GM23338 (cell line): ENCODE measurements around the gene RIPK4. TPM values are rescaled to one million over a fixed set of nuclear protein-coding genes. Genes with fewer than 3 reads are reported as not detected.

Source experiments
- ATAC-seq: fragments of 200-7000 bp; cut with Tn5 transposase; 3 replicates; pipeline ENCODE4 v1.9.1; 2020
- DNase-seq: peaks from one replicate; pipeline ENCODE4 v3.0.0-alpha.2; 2015; ENCODE audit warnings: low spot score
- H2AFZ ChIP-seq: fragments of 200-600 bp; sonication (generic); 2 replicates; pipeline ENCODE4 v1.8.0; 2016; ENCODE audit warnings: antibody characterized with exemption, mild to moderate bottlenecking, moderate library complexity
- H3F3A ChIP-seq: fragments of 200-600 bp; sonication (generic); replicated peaks from 2 replicates; pipeline ENCODE4 v1.8.0; 2017; ENCODE audit warnings: antibody characterized with exemption, mixed run types, low read depth
- H3K27ac ChIP-seq: fragments of 200-600 bp; sonication (generic); 2 replicates; pipeline ENCODE4 v1.6.1; 2016; ENCODE audit warnings: low read depth
- H3K27me3 ChIP-seq: fragments of 200-600 bp; sonication (generic); 2 replicates; pipeline ENCODE4 v1.8.0; 2016; ENCODE audit warnings: mild to moderate bottlenecking, mixed run types, moderate library complexity; ENCODE audit not compliant: insufficient read depth
- H3K36me3 ChIP-seq: fragments of 200-600 bp; sonication (generic); 2 replicates; pipeline ENCODE4 v1.8.0; 2016; ENCODE audit warnings: mild to moderate bottlenecking; ENCODE audit not compliant: insufficient read depth
- H3K4me1 ChIP-seq: fragments of 200-600 bp; sonication (generic); 2 replicates; pipeline ENCODE4 v1.8.0; 2016; ENCODE audit warnings: mild to moderate bottlenecking, moderate library complexity; ENCODE audit not compliant: insufficient read depth
- H3K4me2 ChIP-seq: fragments of 200-600 bp; sonication (generic); 2 replicates; pipeline ENCODE4 v1.7.1; 2017; ENCODE audit warnings: mixed run types
- H3K4me3 ChIP-seq: fragments of 200-600 bp; sonication (generic); 2 replicates; pipeline ENCODE4 v1.6.1; 2016; ENCODE audit warnings: mixed run types
- H3K79me2 ChIP-seq: fragments of 200-600 bp; sonication (generic); replicated peaks from 2 replicates; pipeline ENCODE4 v1.8.0; 2017; ENCODE audit warnings: mild to moderate bottlenecking; ENCODE audit not compliant: insufficient read depth
- H3K9me2 ChIP-seq: fragments of 200-600 bp; sonication (generic); 2 replicates; pipeline ENCODE4 v1.8.0; 2017; ENCODE audit not compliant: insufficient read depth
- H4K20me1 ChIP-seq: fragments of 200-600 bp; sonication (generic); replicated peaks from 2 replicates; pipeline ENCODE4 v1.8.0; 2017; ENCODE audit warnings: mild to moderate bottlenecking; ENCODE audit not compliant: insufficient read depth
- H3K27ac Mint-ChIP-seq: 2 replicates; pipeline ENCODE4 v1.8.0; 2020; ENCODE audit warnings: inconsistent platforms, mild to moderate bottlenecking, moderate library complexity, mixed read lengths
- H3K27me3 Mint-ChIP-seq: 3 replicates; pipeline ENCODE4 v1.8.0; 2022; ENCODE audit warnings: low read depth, mild to moderate bottlenecking, moderate library complexity, mixed read lengths, inconsistent platforms; ENCODE audit not compliant: insufficient read depth, poor library complexity
- H3K36me3 Mint-ChIP-seq: 3 replicates; pipeline ENCODE4 v1.8.0; 2021; ENCODE audit warnings: low read depth, mild to moderate bottlenecking, inconsistent platforms, moderate library complexity, mixed read lengths
- H3K4me1 Mint-ChIP-seq: 3 replicates; pipeline ENCODE4 v1.8.0; 2020; ENCODE audit warnings: mild to moderate bottlenecking, inconsistent platforms, mixed read lengths
- H3K4me3 Mint-ChIP-seq: 3 replicates; pipeline ENCODE4 v1.8.0; 2021; ENCODE audit warnings: moderate library complexity, mild to moderate bottlenecking, inconsistent platforms, mixed read lengths
- H3K9me3 Mint-ChIP-seq: 3 replicates; pipeline ENCODE4 v1.8.0; 2020; ENCODE audit warnings: moderate library complexity, mild to moderate bottlenecking, inconsistent platforms, mixed read lengths
- CTCF ChIP-seq, 2 experiments: fragments of 200-600 bp in 1 of 2; sonication (generic) in 1 of 2; conservative IDR thresholded peaks; 2 replicates each; pipeline versions ENCODE4 v1.5.1 to v1.6.1; 2016 to 2017; ENCODE audit warnings: antibody characterized with exemption in 2 of 2, low read depth in 2 of 2, mild to moderate bottlenecking in 2 of 2, moderate library complexity in 1 of 2
- POLR2AphosphoS5 ChIP-seq: IDR thresholded peaks from 2 replicates; pipeline ENCODE4 v1.6.1; 2016; ENCODE audit warnings: antibody characterized with exemption, low read depth
- REST ChIP-seq: IDR thresholded peaks from one replicate; pipeline ENCODE4 v1.6.1; 2018; ENCODE audit warnings: antibody characterized with exemption; ENCODE audit not compliant: unreplicated experiment
- STAT1 ChIP-seq: IDR thresholded peaks from one replicate; pipeline ENCODE4 v1.6.1; 2016; ENCODE audit warnings: antibody characterized with exemption; ENCODE audit not compliant: unreplicated experiment
- ZNF114 ChIP-seq: fragments of 250-450 bp; sonication (Bioruptor Pico); IDR thresholded peaks from 2 replicates; pipeline ENCODE4 v1.5.0; 2020; ENCODE audit warnings: mild to moderate bottlenecking, moderate library complexity
- ZNF462 ChIP-seq: fragments of 250-450 bp; sonication (Bioruptor Pico); IDR thresholded peaks from 2 replicates; pipeline ENCODE4 v1.5.0; 2020; ENCODE audit warnings: mild to moderate bottlenecking, moderate library complexity
- polyA plus RNA-seq: library from polyadenylated mRNA; unstranded; fragments of >200 nt; fragmentation: Nextera tagmentation; extraction: Ambion mirVana; gene quantifications from 2 replicates; pipeline ENCODE4 v1.2.1, GENCODE V29; 2016
- total RNA-seq: library from RNA; depleted of rRNA; stranded (reverse); fragments of >200 nt; shearing (Covaris generic); gene quantifications from 2 replicates; pipeline ENCODE4 v1.2.3, GENCODE V29; 2014

Gene RIPK4
- total and polyA plus RNA-seq, 2 experiments from 2014 or later: 2.5 to 9.9 TPM

GRCh38 chr21:41746744-41747006, 20.2 kb downstream of the RIPK4 start (continued):
- TF ChIP-seq ZNF462 (CRISPR knock-in tag) (no peak), ZNF114 (CRISPR knock-in tag) (no peak), STAT1 (no peak), POLR2AphosphoS5 (no peak), REST (no peak)

DNA sequence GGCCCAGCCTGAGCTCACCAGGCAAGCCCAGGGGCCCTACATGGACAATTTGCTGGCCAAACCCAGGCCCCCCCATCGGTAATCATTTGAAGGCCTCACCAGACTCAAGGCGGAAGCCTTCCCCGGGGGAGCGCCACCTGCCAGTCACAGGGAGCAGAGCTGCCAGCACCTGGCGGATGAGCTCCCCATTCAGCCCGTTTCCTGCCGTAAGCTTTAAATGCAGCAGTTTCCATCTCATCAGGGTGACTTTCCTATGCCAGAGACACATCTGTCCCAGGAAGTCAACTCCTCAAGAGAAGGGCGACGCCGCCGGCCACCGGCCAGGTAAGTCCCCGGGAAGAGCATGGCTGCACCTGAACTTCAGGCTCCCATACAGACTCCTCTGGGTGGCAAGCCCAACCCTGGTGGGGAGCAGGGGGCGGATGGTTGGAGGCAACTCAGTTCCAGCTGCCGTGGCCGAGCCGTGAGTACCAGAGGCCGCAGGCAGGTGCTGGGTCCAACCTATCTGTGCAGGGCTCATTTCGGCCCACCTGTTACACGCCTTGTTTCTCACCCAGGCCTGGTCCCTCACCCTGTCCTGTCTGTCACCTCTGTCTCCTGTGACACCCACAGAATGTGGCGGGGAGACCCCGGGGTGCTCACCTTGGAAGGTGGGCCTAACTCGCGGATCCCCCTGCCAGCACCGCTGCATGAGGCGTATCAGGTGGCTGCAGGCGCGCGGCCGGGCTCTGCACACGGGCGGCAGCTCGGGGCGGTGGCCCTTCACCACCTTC, 20.7 kb downstream of the RIPK4 start:
- H3K36me3 ChIP-seq: no peaks in the 10 kb centered on the region; the same call in 1 of the 2 replicates
- Mint-ChIP-seq H3K27me3 (peaks cover 6% of the 10 kb centered on the region), H3K4me3 (no peak overlapping the region), H3K36me3 (peaks cover 38% of the 10 kb centered on the region), H3K4me1 (peaks cover 16% of the 10 kb centered on the region), H3K9me3 (no peaks in the 10 kb centered on the region; the same call in 2 of the 3 replicates), H3K27ac (peak overlapping the region; percentile 56; the same call in 1 of the 2 replicates)
- H3F3A ChIP-seq: no peaks in the 10 kb centered on the region
- no peak overlapping the region for H3K27ac ChIP-seq
- H3K9me2 ChIP-seq: no peaks in the 10 kb centered on the region
- H2AFZ ChIP-seq: no peak overlapping the region
- H3K79me2 ChIP-seq: no peaks in the 10 kb centered on the region
- peak; percentile 83 for ATAC-seq
- no peaks in the 10 kb centered on the region for H3K4me1 ChIP-seq
- DNase-seq: peak; percentile 65
- H4K20me1 ChIP-seq: 0 out of 2 replicates have a peak, but pooled peaks cover 7% of the 10 kb centered on the region
- TF ChIP-seq CTCF (conservative IDR thresholded peaks at IDR 0.05; ENCODE audit: low read depth in 2 of 2): peak; percentile 34 to 58
- no peak for TF ChIP-seq ZNF114 (CRISPR knock-in tag)
- H3K4me2 ChIP-seq: no peak overlapping the region
- H3K4me3 ChIP-seq: no peak overlapping the region
- H3K27me3 ChIP-seq: no peaks in the 10 kb centered on the region
